KOPT-K1 (cell line): ENCODE measurements around the gene IPCEF1.

Source experiments
- H3K27ac ChIP-seq: fragments of 200-600 bp; sonication (generic); 2 replicates; pipeline ENCODE4 v1.5.1; 2016; ENCODE audit warnings: antibody characterized with exemption, mild to moderate bottlenecking, low read depth, low read length; ENCODE audit not compliant: poor library complexity, severe bottlenecking
- H3K36me3 ChIP-seq: fragments of 200-600 bp; sonication (generic); 2 replicates; pipeline ENCODE4 v1.5.1; 2017; ENCODE audit warnings: antibody characterized with exemption, mild to moderate bottlenecking, low read length, moderate library complexity; ENCODE audit not compliant: insufficient read depth
- H3K9me3 ChIP-seq: fragments of 200-600 bp; sonication (generic); 2 replicates; pipeline ENCODE4 v1.5.1; 2017; ENCODE audit warnings: antibody characterized with exemption, low read length, mild to moderate bottlenecking; ENCODE audit not compliant: insufficient read depth, poor library complexity, severe bottlenecking

IPCEF1 gene

GRCh38 chr6:154301086-154301625, 55.4 kb downstream of the IPCEF1 start:
- no peaks in the 10 kb centered on the region for H3K9me3 ChIP-seq
- H3K27ac ChIP-seq: no peak overlapping the region
- no peaks in the 10 kb centered on the region for H3K36me3 ChIP-seq

GRCh38 chr6:154298297-154298696, 58.3 kb downstream of the IPCEF1 start:
- no peaks in the 10 kb centered on the region for H3K9me3 ChIP-seq
- no peaks in the 10 kb centered on the region for H3K36me3 ChIP-seq
- H3K27ac ChIP-seq: no peak overlapping the region

GRCh38 chr6:154297721-154298120, 58.9 kb downstream of the IPCEF1 start:
- Histone ChIP-seq H3K27ac (no peak overlapping the region), H3K36me3 (no peaks in the 10 kb centered on the region)

GRCh38 chr6:154297210-154297609, 59.4 kb downstream of the IPCEF1 start:
- no peaks in the 10 kb centered on the region for H3K9me3 ChIP-seq
- no peak overlapping the region for H3K27ac ChIP-seq
- H3K36me3 ChIP-seq: no peaks in the 10 kb centered on the region

More at GRCh38 chr6:154297721-154298120, 58.9 kb downstream of the IPCEF1 start:
- no peaks in the 10 kb centered on the region for H3K9me3 ChIP-seq

- H3K27ac ChIP-seq: no peak overlapping the region
- H3K9me3 ChIP-seq: no peaks in the 10 kb centered on the region
- no peaks in the 10 kb centered on the region for H3K36me3 ChIP-seq
Observed at GRCh38 chr6:154295733-154296132, 60.9 kb downstream of the IPCEF1 start.

GRCh38 chr6:154292855-154293519, 63.6 kb downstream of the IPCEF1 start:
- Histone ChIP-seq H3K36me3 (no peaks in the 10 kb centered on the region), H3K27ac (no peak overlapping the region), H3K9me3 (no peaks in the 10 kb centered on the region)

- H3K27ac ChIP-seq: no peak overlapping the region
Observed at GRCh38 chr6:154292066-154292465, 64.5 kb downstream of the IPCEF1 start.

GRCh38 chr6:154289818-154290508, 66.6 kb downstream of the IPCEF1 start:
- H3K9me3 ChIP-seq: no peaks in the 10 kb centered on the region

More at GRCh38 chr6:154292066-154292465, 64.5 kb downstream of the IPCEF1 start:
- Histone ChIP-seq H3K9me3 (no peaks in the 10 kb centered on the region), H3K36me3 (no peaks in the 10 kb centered on the region)

GRCh38 chr6:154285826-154286225, 70.8 kb downstream of the IPCEF1 start:
- Histone ChIP-seq H3K36me3 (no peaks in the 10 kb centered on the region), H3K27ac (no peak overlapping the region), H3K9me3 (no peaks in the 10 kb centered on the region)

More at GRCh38 chr6:154289818-154290508, 66.6 kb downstream of the IPCEF1 start:
- Histone ChIP-seq H3K27ac (no peak overlapping the region), H3K36me3 (no peaks in the 10 kb centered on the region)

- Histone ChIP-seq H3K9me3 (no peaks in the 10 kb centered on the region), H3K27ac (no peak overlapping the region), H3K36me3 (no peaks in the 10 kb centered on the region)
Observed at GRCh38 chr6:154284313-154284853, 72.2 kb downstream of the IPCEF1 start.

- Histone ChIP-seq H3K27ac (no peak overlapping the region), H3K9me3 (no peaks in the 10 kb centered on the region), H3K36me3 (no peaks in the 10 kb centered on the region)
Observed at GRCh38 chr6:154280521-154280920, 76.1 kb downstream of the IPCEF1 start.

GRCh38 chr6:154277629-154278017, 79.0 kb downstream of the IPCEF1 start:
- H3K9me3 ChIP-seq: no peaks in the 10 kb centered on the region
- no peaks in the 10 kb centered on the region for H3K36me3 ChIP-seq
- no peak overlapping the region for H3K27ac ChIP-seq

GRCh38 chr6:154276810-154277628, 79.6 kb downstream of the IPCEF1 start:
- H3K36me3 ChIP-seq: no peaks in the 10 kb centered on the region

GRCh38 chr6:154274168-154274567, 82.4 kb downstream of the IPCEF1 start:
- Histone ChIP-seq H3K36me3 (no peaks in the 10 kb centered on the region), H3K9me3 (no peaks in the 10 kb centered on the region), H3K27ac (no peak overlapping the region)

More at GRCh38 chr6:154276810-154277628, 79.6 kb downstream of the IPCEF1 start:
- Histone ChIP-seq H3K27ac (no peak overlapping the region), H3K9me3 (no peaks in the 10 kb centered on the region)

- Histone ChIP-seq H3K9me3 (peaks cover 5% of the 10 kb centered on the region), H3K27ac (no peak overlapping the region), H3K36me3 (no peaks in the 10 kb centered on the region)
Observed at GRCh38 chr6:154268486-154268885, 88.1 kb downstream of the IPCEF1 start.
